GM21360 (cell line): ENCODE data around the gene FAM111B.
A peak's percentile ranks its signal among the peaks of the same experiment; 100 is the strongest.
"Not testable (repeated sequence)": the region's sequence is repeated elsewhere in the genome, so short reads cannot be mapped to it uniquely, and the experiment has no call there.

Experiments
- ATAC-seq: cut with Tn5 transposase; IDR thresholded peaks from one replicate; pipeline ENCODE4 v1.9.1; 2021; ENCODE audit warnings: mild to moderate bottlenecking, moderate library complexity; ENCODE audit not compliant: unreplicated experiment

Gene FAM111B

DNA sequence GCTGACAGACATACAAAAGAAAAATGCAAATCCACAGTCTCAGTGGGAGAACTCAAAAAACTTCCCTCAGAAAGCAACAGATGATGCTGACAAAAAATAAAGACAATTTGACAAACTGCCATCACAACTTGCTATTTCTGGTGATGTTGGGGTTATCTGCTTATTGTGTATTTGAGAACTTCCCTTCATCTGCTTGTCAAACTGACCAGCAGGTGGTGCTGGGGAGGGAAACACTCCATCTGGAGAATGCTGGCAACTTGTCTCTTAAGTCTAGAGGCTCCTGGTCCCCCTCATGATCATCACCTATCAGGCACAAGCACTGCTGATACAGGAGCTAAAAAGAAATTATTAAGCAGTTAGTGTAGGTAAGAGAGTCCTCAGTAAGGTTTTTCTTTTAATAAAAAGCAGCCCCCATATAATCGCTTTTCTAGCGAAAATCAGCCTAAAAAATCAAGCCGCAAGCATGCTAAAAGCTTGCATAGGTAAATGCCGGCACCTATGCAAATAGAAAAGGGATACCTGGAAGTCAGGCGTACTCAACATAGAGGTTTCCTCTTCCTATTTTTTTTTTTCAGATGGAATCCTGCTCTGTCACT lies 9.8 kb upstream of the FAM111B start:
- ATAC-seq, result no peak

DNA sequence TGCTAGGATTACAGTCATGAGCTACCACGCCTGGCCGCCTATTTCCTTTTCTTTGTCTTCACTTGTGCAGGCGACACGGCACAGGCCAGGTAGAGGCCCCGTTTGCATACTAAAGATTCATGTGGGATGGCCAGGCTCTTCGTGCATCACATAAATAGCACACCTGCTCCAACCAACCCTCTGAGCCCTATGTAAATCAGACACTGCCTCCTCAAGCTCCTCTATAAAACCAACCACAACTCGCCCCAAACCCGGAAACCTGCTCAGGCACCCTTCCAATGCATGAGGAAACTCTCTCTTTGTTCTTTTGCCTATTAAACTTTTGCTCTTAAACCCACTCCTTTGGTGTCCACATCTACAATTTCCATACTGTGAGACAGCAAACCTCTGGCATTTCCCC lies 9.1 kb upstream of the FAM111B start:
- ATAC-seq, result not testable (repeated sequence)

DNA sequence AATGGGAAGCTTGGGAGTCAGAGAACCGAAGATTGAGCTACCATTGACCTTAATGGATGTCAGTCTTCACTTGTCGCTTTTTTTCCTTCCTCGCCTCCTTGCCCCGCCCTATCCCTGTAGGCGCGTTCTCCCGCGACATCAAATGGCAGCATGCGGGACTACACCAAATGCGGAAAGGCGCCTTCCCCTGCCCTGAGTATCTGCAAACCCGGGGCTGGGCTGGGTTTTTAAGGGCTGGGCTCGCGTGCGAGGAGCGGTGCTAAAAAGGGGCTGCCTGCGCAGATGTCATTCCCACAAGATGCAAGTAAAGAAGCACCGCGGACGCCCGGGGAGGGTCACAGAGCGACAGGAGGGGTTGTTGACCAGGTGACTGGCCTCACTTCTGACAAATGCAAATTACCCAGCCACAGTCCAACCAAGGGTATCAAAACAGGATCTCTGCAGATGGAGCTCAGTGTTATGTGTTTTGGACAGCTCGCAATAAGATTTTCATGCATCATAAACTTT lies 4.7 kb upstream of the FAM111B start:
- ATAC-seq, result peak; percentile 58

DNA sequence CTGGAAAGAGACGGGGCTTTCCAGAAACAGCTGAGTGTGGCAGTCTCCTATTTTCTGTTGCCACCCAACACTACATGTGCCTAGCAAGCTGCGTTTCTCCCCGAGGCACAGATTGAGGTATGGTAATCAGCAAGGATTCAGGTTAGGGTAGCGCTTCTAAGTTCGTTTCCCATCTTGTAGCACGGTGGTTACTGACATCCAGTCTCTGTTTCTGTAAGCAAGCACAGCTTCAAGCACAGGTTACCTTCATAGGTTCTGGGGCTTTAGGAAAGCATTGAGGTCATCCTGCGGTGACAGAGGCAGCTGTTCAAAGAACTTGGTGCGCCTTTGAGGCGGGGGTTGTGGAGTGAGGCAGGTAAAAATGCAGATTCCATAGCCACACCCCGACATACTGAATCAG lies 684 bp downstream of the FAM111B start:
- ATAC-seq, result not testable (repeated sequence)

DNA sequence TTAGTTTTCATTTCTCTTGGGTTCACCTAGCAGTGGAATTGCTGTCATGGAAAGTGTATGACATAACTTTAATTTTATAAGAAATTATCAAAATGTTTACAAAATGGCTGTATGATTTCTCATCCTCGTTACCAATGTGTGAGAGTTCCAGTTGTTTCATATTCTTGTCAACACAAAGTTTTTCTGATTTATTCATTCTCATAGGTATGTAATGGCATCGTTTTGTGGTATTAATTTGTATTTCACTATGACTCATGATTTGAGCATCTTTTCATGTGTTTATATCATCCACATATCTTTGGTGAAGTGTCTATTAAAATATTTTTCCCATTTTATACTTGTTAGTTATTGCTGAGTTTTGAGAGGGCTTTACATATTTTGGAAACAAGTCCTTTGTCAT lies 5.5 kb downstream of the FAM111B start:
- no peak for ATAC-seq

DNA sequence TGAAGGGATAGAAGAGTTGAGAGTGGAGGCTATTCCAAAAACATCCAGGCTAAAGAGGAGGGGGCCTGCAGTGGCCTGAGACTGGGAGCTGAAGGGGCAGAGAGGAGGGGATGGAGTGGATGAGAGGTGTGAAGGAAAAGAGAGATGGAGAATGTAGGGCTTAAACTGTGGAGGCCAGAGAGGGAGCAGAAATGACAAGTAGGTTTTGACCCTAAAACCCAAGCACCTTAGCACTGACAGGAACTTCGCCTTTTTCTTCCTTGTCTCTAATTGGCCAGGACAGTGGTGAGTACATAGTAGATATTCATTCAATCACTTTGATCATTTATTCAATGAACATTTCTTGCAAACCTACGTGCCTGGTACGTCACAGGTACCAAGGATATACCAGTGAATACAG lies 7.3 kb downstream of the FAM111B start:
- no peak for ATAC-seq

DNA sequence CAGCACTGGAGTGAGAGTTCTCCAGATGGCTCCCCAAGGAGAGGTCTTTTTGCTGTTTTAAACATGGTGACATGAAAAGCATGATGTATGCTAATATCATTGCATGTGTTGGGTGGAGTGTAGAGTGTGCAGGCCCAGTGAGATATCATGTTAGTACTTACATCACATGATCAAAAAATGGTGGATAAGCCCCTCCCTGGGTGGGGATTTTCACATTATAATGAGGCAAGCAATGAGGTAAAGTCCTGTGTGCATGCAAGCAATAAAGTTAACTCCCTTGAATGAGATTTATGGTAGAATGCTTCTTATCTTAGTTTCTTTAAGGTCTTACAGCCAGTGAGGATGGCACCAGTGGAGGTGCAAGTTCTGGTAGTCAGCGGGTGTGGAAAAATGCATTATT lies 8.5 kb downstream of the FAM111B start:
- ATAC-seq, result no peak

GRCh38 chr11:59117774-59118173 lies 10.7 kb downstream of the FAM111B start:
- ATAC-seq, result no peak

- no peak for ATAC-seq
These were observed 12.8 kb downstream of the FAM111B start for GRCh38 chr11:59119826-59120225.

- ATAC-seq, result peak; percentile 87
These were observed 28.8 kb downstream of the FAM111B start for GRCh38 chr11:59135648-59136461.

DNA sequence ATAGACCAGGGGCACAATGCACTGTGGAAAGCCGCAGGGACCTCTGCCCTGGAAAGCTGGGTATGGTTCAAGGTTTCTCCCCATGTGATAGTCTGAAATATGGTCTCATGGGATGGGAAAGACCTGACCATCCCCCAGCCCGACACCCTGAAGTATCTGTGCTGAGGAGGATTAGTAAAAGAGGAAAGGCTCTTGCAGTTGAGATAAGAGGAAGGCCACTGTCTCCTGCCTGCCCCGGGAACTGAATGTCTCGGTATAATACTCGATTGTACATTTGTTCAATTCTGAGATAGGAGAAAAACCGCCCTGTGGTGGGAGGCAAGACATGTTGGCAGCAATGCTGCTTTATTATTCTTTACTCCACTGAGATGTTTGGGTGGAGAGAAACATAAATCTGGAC lies 29.5 kb downstream of the FAM111B start:
- not testable (repeated sequence) for ATAC-seq

- ATAC-seq, result no peak
These were observed 30.2 kb downstream of the FAM111B start for GRCh38 chr11:59137190-59137589.

DNA sequence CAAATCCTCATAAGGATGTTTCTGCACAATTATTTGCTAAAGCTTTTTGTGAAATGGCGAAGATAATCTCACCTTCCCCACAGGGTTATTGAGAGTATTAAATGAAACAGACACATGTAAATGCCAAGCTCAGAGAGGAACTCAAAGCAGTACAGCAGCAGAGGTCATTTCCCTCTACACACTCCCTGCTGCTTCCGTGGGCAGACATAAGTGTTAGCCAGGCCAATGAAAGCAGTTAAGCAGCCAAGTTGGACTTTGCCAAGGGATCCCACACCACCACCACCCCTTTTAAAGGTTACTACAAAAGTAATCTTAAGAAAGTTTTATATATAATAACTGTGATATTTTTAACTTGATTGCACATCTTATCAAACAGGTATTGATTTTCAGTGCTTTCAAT lies 31.6 kb downstream of the FAM111B start:
- ATAC-seq, result no peak

DNA sequence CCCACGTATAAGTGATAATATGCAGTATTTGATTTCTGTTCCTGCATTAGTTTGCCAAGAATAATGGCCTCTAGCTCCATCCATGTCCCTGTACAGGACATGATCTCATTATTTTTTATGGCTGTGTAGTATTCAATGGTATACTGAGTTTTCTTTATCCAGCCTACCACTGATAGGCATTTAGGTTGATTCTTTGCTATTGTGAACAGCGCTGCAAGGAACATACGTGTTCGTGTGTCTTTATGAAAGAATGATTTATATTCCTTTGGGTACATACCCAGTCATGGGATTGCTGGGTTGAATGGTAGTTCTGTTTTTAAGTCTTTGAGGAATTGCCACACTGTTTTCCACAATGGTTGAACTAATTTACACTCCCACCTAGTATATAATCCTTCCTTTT lies 34.2 kb downstream of the FAM111B start:
- no peak for ATAC-seq

DNA sequence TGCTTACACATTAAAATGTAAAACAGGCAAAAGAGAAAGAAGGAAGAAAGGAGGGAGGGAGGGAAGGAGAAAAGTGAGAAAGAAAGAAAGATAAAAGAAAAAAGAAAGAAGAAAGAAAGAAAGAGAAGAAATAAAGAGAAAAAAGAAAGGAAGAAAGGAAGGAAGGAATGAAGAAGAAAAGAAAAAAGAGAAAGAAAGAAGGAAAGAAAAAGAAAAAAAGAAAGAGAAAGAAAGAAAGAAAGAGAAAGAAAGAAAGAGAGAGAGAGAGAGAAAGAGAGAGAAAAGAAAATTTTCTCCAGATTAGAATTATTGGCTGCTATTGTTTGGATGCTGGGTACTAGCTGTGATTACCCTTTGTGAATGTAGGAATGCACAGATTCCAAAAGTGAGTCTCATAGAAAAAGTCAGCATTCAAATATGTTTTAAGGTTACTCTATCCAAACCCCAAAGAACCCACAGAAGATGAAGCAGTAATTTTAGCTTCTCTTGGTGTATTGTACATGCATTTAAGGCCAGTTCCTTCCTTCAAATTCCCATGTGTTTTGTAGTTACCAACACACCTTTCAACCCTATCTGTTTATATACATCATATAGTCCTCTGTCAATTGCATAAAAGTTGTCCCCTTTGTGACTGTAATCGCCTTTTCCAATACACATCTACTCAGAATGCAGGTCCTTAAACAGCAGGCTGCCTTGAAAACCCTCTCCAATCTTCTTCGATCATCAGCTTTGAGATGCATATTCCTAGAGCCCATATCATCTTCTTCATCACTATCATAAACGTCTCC lies 34.8 kb downstream of the FAM111B start:
- peak; percentile 0 for ATAC-seq

- peak; percentile 66 for ATAC-seq
These were observed 35.8 kb downstream of the FAM111B start, which contains the start of gene FAM111A for GRCh38 chr11:59142530-59143507. TSS of gene FAM111A (plus strand) at chr11:59142856. CDS start at chr11:59148873, 6,017 bp downstream.

- no peak for ATAC-seq
These were observed 37.1 kb downstream of the FAM111B start for GRCh38 chr11:59144096-59144495.

DNA sequence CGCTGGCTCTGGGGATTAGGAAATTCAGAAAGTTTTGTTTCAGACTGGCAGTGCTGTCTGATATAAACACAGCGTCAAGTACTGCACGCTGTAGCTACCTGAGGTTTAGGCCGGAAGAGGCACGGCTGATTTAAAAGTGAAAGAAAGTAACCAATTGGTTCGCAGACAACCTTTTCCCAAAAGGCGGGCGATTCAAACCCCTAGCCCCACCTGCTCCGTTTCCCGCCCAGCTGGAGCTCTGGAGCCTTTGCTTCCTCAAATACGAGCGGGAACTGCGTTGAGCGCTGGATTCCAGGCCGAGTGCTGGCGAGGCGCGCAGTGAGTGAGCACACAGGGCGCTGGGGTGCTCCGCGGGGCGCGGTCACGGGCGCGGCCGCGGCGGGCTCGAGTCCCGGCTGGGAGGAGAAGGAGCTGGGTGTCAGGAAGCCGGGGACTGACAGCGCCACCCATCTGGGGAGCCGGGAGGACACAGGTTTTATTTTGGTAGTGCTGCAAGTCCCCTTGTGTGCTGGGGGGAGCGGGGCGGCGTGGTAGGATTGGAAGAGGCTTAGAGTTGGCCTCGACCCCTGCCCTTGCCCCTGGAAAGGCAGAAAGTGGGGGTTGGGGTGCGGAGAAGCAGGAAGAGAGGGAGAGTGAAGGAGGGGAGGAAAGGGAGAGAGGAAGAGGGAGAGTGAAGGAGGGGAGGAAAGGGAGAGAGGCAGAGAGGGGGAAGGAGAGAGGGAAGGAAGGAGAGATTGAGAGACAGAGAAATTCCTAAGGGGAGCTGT lies 37.7 kb downstream of the FAM111B start:
- peak; percentile 58 for ATAC-seq

DNA sequence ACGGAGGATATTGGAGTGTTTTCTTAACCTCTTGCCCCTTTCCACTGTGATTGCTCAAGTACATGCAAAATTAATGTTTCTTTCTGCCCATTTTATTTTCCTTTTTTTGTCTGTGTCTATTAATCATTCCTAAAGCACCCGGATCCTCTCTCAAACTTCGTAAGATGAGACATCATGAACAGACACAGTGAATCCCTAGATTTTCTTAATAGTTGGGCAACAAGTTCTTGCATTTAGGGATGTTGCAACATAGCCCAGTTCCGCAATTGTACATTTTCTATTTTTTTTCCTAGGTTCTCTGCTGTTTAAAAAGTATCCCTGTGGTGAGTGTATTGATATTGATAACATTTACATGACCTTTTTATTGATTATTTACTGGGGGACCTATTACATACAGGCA lies 38.5 kb downstream of the FAM111B start:
- no peak for ATAC-seq

DNA sequence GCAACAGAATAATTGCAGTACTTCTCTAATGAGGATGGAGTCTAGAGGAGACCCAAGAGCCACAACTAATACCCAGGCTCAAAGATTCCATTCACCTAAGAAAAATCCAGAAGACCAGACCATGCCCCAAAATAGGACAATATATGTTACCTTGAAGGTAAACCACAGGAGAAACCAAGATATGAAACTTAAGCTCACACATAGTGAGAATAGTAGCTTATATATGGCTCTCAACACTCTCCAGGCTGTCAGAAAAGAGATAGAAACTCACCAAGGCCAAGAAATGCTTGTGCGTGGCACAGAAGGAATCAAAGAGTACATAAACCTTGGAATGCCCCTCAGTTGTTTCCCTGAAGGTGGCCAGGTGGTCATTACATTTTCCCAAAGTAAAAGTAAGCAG lies 44.7 kb downstream of the FAM111B start:
- ATAC-seq, result peak; percentile 61
